ENCODE measurements around the gene NPAS2. TPM values are rescaled to one million over a fixed set of nuclear protein-coding genes. Genes with fewer than 3 reads are reported as not detected.

Gene NPAS2
- total and polyA plus RNA-seq, 2 of the 8 experiments (the other 6 are each of a cell fraction or from before 2014, with no cell fraction given): 1.8 to 1.9 TPM

GRCh38 chr2:100898035-100898665 lies 78.2 kb downstream of the NPAS2 start:
- Histone ChIP-seq H4K91ac (replicated peaks; ENCODE audit: insufficient read length, low read length) (no peak overlapping the region), H3K23ac (ENCODE audit: insufficient read length) (no peak overlapping the region), H4K20me1 (replicated peaks in 1 of 2; ENCODE audit: control insufficient read depth in 1 of 2, insufficient read depth in 2 of 2, low read length in 2 of 2) (no peaks in the 10 kb centered on the region), H3K4me2 (ENCODE audit: insufficient read depth in 1 of 2, low read depth in 2 of 2, low read length in 2 of 2) (no peak overlapping the region), H3K4ac (replicated peaks; ENCODE audit: insufficient read length, low read depth, low read length) (no peak overlapping the region), H3K56ac (replicated peaks; ENCODE audit: insufficient read length, low read depth, low read length) (no peak overlapping the region), H3K27ac (ENCODE audit: low read depth, low read length) (no peak overlapping the region), H3K27me3 (replicated peaks in 1 of 4; ENCODE audit: control insufficient read depth in 3 of 4, extremely low read depth in 1 of 4, insufficient read depth in 3 of 4, low read length in 3 of 4) (no peaks in the 10 kb centered on the region), H4K5ac (ENCODE audit: insufficient read length, low read depth, low read length) (no peak overlapping the region), H3K4me3 (ENCODE audit: extremely low read depth in 1 of 4, insufficient read depth in 2 of 4, low read depth in 3 of 4, low read length in 4 of 4) (no peak overlapping the region), H3K36me3 (ENCODE audit: control insufficient read depth in 2 of 4, insufficient read depth in 4 of 4, low read length in 3 of 4) (no peaks in the 10 kb centered on the region), H3K9me3 (ENCODE audit: insufficient read depth in 2 of 2, low read depth in 1 of 2, low read length in 1 of 2) (no peaks in the 10 kb centered on the region), H2BK120ac (replicated peaks; ENCODE audit: low read depth, low read length) (no peak overlapping the region), H3K9ac (replicated peaks in 1 of 4; ENCODE audit: extremely low read depth in 1 of 4, low read depth in 3 of 4, low read length in 3 of 4) (no peak overlapping the region), H3K18ac (ENCODE audit: extremely low read depth, low read length) (no peak overlapping the region), H3K23me2 (ENCODE audit: low read depth, low read length) (no peaks in the 10 kb centered on the region), H2BK20ac (ENCODE audit: low read length) (no peak overlapping the region), H3K14ac (ENCODE audit: insufficient read length) (no peak overlapping the region), H4K8ac (ENCODE audit: extremely low read depth, insufficient read depth, low read length) (no peak overlapping the region), H2BK12ac (ENCODE audit: low read depth, low read length) (no peak overlapping the region), H3K79me2 (ENCODE audit: control insufficient read depth in 1 of 2, insufficient read depth in 2 of 2, low read length in 2 of 2) (no peaks in the 10 kb centered on the region), H2AK5ac (ENCODE audit: low read depth, low read length) (no peak overlapping the region), H2BK5ac (ENCODE audit: low read depth, low read length) (no peak overlapping the region), H3K79me1 (ENCODE audit: low read depth, low read length) (no peaks in the 10 kb centered on the region), H3K4me1 (replicated peaks in 1 of 4; ENCODE audit: control insufficient read depth in 3 of 4, insufficient read depth in 4 of 4, low read length in 3 of 4) (peaks cover 0 to 5% (median 2%) of the 10 kb centered on the region in 4 experiments; a peak in 3 of 7 replicates), H2BK15ac (ENCODE audit: low read length) (no peak overlapping the region), H2AFZ (ENCODE audit: low read length) (no peak overlapping the region)
- FAIRE-seq (no peak), DNase-seq (ENCODE audit: low read depth in 1 of 2, low spot score in 2 of 2) (no peak)
- POLR2A ChIA-PET (ENCODE audit: partially characterized antibody): no interaction called here
- CTCF ChIA-PET (ENCODE audit: partially characterized antibody): interaction anchor here (0.7 to 1.0 kb wide), 3 partner anchors 9 to 1855 kb away, joined by 3 to 4 read pairs (median 3); no protein-coding TSS in a partner anchor
- WGBS, 2 experiments (ENCODE audit: extremely low coverage in 1 of 2, insufficient coverage in 1 of 2, insufficient read length in 1 of 2, insufficient replicate concordance in 2 of 2, low coverage in 1 of 2, low lambda C conversion rate in 2 of 2, missing lambda C conversion rate in 1 of 2): 94% methylated on average over 8 of the region's 8 CpGs; no CpG with 5 or more reads in 1 of the 2 experiments
- no peak for TF ChIP-seq JUND (IDR thresholded peaks at IDR 0.05; ENCODE audit: low read length)
- TF ChIP-seq POU5F1 (IDR thresholded peaks at IDR 0.05; ENCODE audit: low read depth, low read length): no peak
- TF ChIP-seq KDM5A (IDR thresholded peaks at IDR 0.05; ENCODE audit: low read length): no peak
- no peak for TF ChIP-seq TAF7 (optimal IDR thresholded peaks at IDR 0.05; ENCODE audit: borderline replicate concordance, low read depth, low read length)
- TF ChIP-seq, protein P1, sequence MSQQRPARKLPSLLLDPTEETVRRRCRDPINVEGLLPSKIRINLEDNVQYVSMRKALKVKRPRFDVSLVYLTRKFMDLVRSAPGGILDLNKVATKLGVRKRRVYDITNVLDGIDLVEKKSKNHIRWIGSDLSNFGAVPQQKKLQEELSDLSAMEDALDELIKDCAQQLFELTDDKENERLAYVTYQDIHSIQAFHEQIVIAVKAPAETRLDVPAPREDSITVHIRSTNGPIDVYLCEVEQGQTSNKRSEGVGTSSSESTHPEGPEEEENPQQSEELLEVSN (IDR thresholded peaks at IDR 0.05): no peak
- TF ChIP-seq CTCF (IDR thresholded peaks at IDR 0.05; ENCODE audit: control extremely low read depth in 1 of 3, insufficient read depth in 1 of 3, low read depth in 1 of 3, low read length in 3 of 3): no peak
- no peak for TF ChIP-seq SIRT6 (IDR thresholded peaks at IDR 0.05; ENCODE audit: low read length)
- no peak for TF ChIP-seq SUZ12 (IDR thresholded peaks at IDR 0.05; ENCODE audit: low read length)
- no peak for TF ChIP-seq BRCA1 (IDR thresholded peaks at IDR 0.05; ENCODE audit: low read depth, low read length)
- TF ChIP-seq TBP (IDR thresholded peaks at IDR 0.05; ENCODE audit: low read depth, low read length): no peak
- TF ChIP-seq JUN (IDR thresholded peaks at IDR 0.05; ENCODE audit: low read depth, low read length): no peak

All from H1 (cell line).